Measurements from ENCODE around the gene NDUFA8. TPM values are rescaled to one million over a fixed set of nuclear protein-coding genes. Genes with fewer than 3 reads are reported as not detected.
A peak's percentile ranks its signal among the peaks of the same experiment; 100 is the strongest.

NDUFA8 gene
- total and polyA plus RNA-seq, 2 of the 4 experiments (the other 2 are of a cell fraction) = 45.2 to 98.1 TPM

GRCh38 chr9:122134822-122135528, 24.6 kb downstream of the NDUFA8 start:
- BruUV-seq (replicated peaks) = no TSS peak
- no peak overlapping the region for H2BK5ac ChIP-seq (ENCODE audit: low read depth, low read length, poor library complexity, severe bottlenecking)
- WGBS, 2 experiments (ENCODE audit: extremely low coverage in 2 of 2, insufficient read length in 1 of 2) = no CpG with 5 or more reads among the region's 12 CpGs
- H3K23ac ChIP-seq (ENCODE audit: low read depth, low read length) = no peak overlapping the region
- H3K4me1 ChIP-seq (ENCODE audit: control insufficient read depth, insufficient read depth, low read length) = peaks cover 8% of the 10 kb centered on the region
- dilution Hi-C loops (cut with HindIII; ENCODE audit: low sequenced_read_pairs, unreplicated experiment) (no loop called here), intact Hi-C loops (cut with micrococcal nuclease) (loop anchor here (5.0 kb wide), 1 partner anchor 97 kb away; no protein-coding TSS in a partner anchor), in situ Hi-C loops (cut with MboI; ENCODE audit: low sequenced_read_pairs) (no loop called here)
- no peak overlapping the region for H2AK5ac ChIP-seq (ENCODE audit: low read depth, low read length)
- CTCF ChIA-PET = no interaction called here
- no peak overlapping the region for H4K8ac ChIP-seq (ENCODE audit: low read depth in 2 of 2, low read length in 2 of 2)
- ATAC-seq (ENCODE audit: low read depth) = peak; percentile 51; the same call in 1 of the 2 replicates
- no peak overlapping the region for H2BK120ac ChIP-seq (ENCODE audit: low read depth, low read length)
- H2BK20ac ChIP-seq (ENCODE audit: low read depth, low read length) = no peak overlapping the region
- H3K27ac ChIP-seq (ENCODE audit: insufficient read depth, low read length) = no peak overlapping the region
- H2BK15ac ChIP-seq (ENCODE audit: low read depth, low read length) = no peak overlapping the region
- no peaks in the 10 kb centered on the region for H3K79me1 ChIP-seq (ENCODE audit: low read depth in 1 of 2, low read length in 2 of 2)
- H3K9me1 ChIP-seq (ENCODE audit: insufficient read depth, low read length) = 0 out of 2 replicates have a peak, but pooled peaks cover 6% of the 10 kb centered on the region
- H3K36me3 ChIP-seq (ENCODE audit: control insufficient read depth, insufficient read depth, low read length) = no peaks in the 10 kb centered on the region
- H4K91ac ChIP-seq (ENCODE audit: insufficient read depth, low read depth, low read length) = no peak overlapping the region
- no peak overlapping the region for H3K9ac ChIP-seq (ENCODE audit: low read depth, low read length)
- TF ChIP-seq BHLHE40 (IDR thresholded peaks at IDR 0.05; ENCODE audit: low read depth, low read length) (peak; percentile 83), MAFK (IDR thresholded peaks at IDR 0.05; ENCODE audit: low read depth, low read length) (no peak)
- POLR2A ChIA-PET (ENCODE audit: unreplicated experiment) = interaction anchor here (0.5 kb wide), 2 partner anchors 10 to 103 kb away, joined by 3 to 4 read pairs; no protein-coding TSS in a partner anchor
- peak overlapping the region; percentile 47 for H2AFZ ChIP-seq (replicated peaks; ENCODE audit: low read length, poor library complexity)
- no peaks in the 10 kb centered on the region for H3K9me3 ChIP-seq (ENCODE audit: control insufficient read depth, insufficient read depth, low read length)
- H3K14ac ChIP-seq (replicated peaks; ENCODE audit: low read depth, low read length) = no peak overlapping the region
- H3K4me2 ChIP-seq (ENCODE audit: low read depth, low read length) = no peak overlapping the region
- H3K18ac ChIP-seq (ENCODE audit: low read depth, low read length) = no peak overlapping the region
- H3K27me3 ChIP-seq (ENCODE audit: control insufficient read depth, insufficient read depth, low read length) = peaks cover 4% of the 10 kb centered on the region; the same call in 1 of the 2 replicates
- no peak overlapping the region for H3K4me3 ChIP-seq (ENCODE audit: insufficient read depth, low read depth, low read length)
- H2AK9ac ChIP-seq (replicated peaks; ENCODE audit: low read depth, low read length, poor library complexity) = no peak overlapping the region
- H3K4ac ChIP-seq (ENCODE audit: low read depth, low read length) = no peak overlapping the region
- no peaks in the 10 kb centered on the region for H4K20me1 ChIP-seq (ENCODE audit: insufficient read depth, low read length)
- DNase-seq = peak; percentile 23
- no peak overlapping the region for H4K5ac ChIP-seq (ENCODE audit: low read depth, low read length)
- H3K56ac ChIP-seq (ENCODE audit: extremely low read depth, insufficient read depth, low read length) = no peak overlapping the region

Data from IMR-90 (cell line).